IMR-90 (cell line): ENCODE data around the gene NANOS3. TPM values are rescaled to one million over a fixed set of nuclear protein-coding genes. Genes with fewer than 3 reads are reported as not detected.
A peak's percentile ranks its signal among the peaks of the same experiment; 100 is the strongest.

Experiments used
- ATAC-seq: fragments of 200-7000 bp; cut with Tn5 transposase; 2 replicates; pipeline ENCODE4 v1.9.1; 2020; ENCODE audit warnings: low read depth, mild to moderate bottlenecking, moderate library complexity
- BruUV-seq: library from RNA; stranded (reverse); fragments of 400-500 nt; replicated peaks from 2 replicates; lab custom pipeline; 2021; lab: Mats Ljungman, UMichigan
- CTCF ChIA-PET: fragments of 300-600 bp; formaldehyde crosslinking; extraction: SDS; loops from one replicate; lab custom pipeline; 2021; ENCODE audit warnings: antibody characterized with exemption; lab: Yijun Ruan, JAX
- POLR2A ChIA-PET: fragments of 300-600 bp; sonication (Branson Sonifier 250); formaldehyde crosslinking; loops from one replicate; lab custom pipeline; 2022; ENCODE audit warnings: antibody characterized with exemption; ENCODE audit not compliant: unreplicated experiment; lab: Charles Lee
- DNase-seq: peaks from one replicate; pipeline ENCODE4 v3.0.0; 2013
- H2AFZ ChIP-seq: replicated peaks from 2 replicates; pipeline ENCODE3; 2013; ENCODE audit warnings: low read length, mild to moderate bottlenecking; ENCODE audit not compliant: poor library complexity
- H2AK5ac ChIP-seq: 2 replicates; pipeline ENCODE4 v1.6.1; 2013; ENCODE audit warnings: low read depth, low read length, inconsistent platforms
- H2AK9ac ChIP-seq: replicated peaks from 2 replicates; pipeline ENCODE3; 2013; ENCODE audit warnings: mild to moderate bottlenecking, low read depth, low read length, moderate library complexity; ENCODE audit not compliant: poor library complexity
- H2BK120ac ChIP-seq: 2 replicates; pipeline ENCODE4 v1.6.1; 2013; ENCODE audit warnings: low read depth, low read length, inconsistent platforms
- H2BK15ac ChIP-seq: 3 replicates; pipeline ENCODE4 v1.6.1; 2013; ENCODE audit warnings: low read depth, low read length, inconsistent platforms
- H2BK20ac ChIP-seq: 2 replicates; pipeline ENCODE4 v1.6.1; 2013; ENCODE audit warnings: low read depth, mild to moderate bottlenecking, inconsistent platforms, low read length, moderate library complexity
- H2BK5ac ChIP-seq: 2 replicates; pipeline ENCODE4 v1.6.1; 2013; ENCODE audit warnings: mild to moderate bottlenecking, low read depth, low read length, inconsistent platforms; ENCODE audit not compliant: poor library complexity, severe bottlenecking
- H3K14ac ChIP-seq: replicated peaks from 2 replicates; pipeline ENCODE4 v1.6.1; 2013; ENCODE audit warnings: low read depth, low read length, inconsistent platforms
- H3K18ac ChIP-seq: 2 replicates; pipeline ENCODE4 v1.6.1; 2013; ENCODE audit warnings: low read depth, low read length, control low read depth
- H3K23ac ChIP-seq: 2 replicates; pipeline ENCODE4 v1.6.1; 2013; ENCODE audit warnings: low read depth, low read length, inconsistent platforms
- H3K27ac ChIP-seq: 2 replicates; pipeline ENCODE4 v1.5.1; 2013; ENCODE audit warnings: mild to moderate bottlenecking, control low read depth, low read length; ENCODE audit not compliant: insufficient read depth
- H3K27me3 ChIP-seq: 2 replicates; pipeline ENCODE4 v1.6.1; 2013; ENCODE audit warnings: low read length; ENCODE audit not compliant: control insufficient read depth, insufficient read depth
- H3K36me3 ChIP-seq: 2 replicates; pipeline ENCODE4 v1.6.1; 2013; ENCODE audit warnings: low read length, mixed read lengths; ENCODE audit not compliant: control insufficient read depth, insufficient read depth
- H3K4ac ChIP-seq: 2 replicates; pipeline ENCODE4 v1.6.1; 2013; ENCODE audit warnings: low read depth, low read length, inconsistent platforms
- H3K4me1 ChIP-seq: 2 replicates; pipeline ENCODE4 v1.6.1; 2013; ENCODE audit warnings: low read length, mixed read lengths; ENCODE audit not compliant: control insufficient read depth, insufficient read depth
- H3K4me2 ChIP-seq: 2 replicates; pipeline ENCODE4 v1.6.1; 2013; ENCODE audit warnings: low read depth, mild to moderate bottlenecking, control low read depth, low read length, moderate library complexity
- H3K4me3 ChIP-seq: 2 replicates; pipeline ENCODE4 v1.5.1; 2013; ENCODE audit warnings: low read depth, mild to moderate bottlenecking, control low read depth, low read length, moderate library complexity; ENCODE audit not compliant: insufficient read depth
- H3K56ac ChIP-seq: 2 replicates; pipeline ENCODE4 v1.6.1; 2013; ENCODE audit warnings: low read length, inconsistent platforms; ENCODE audit not compliant: insufficient read depth; ENCODE audit errors: extremely low read depth
- H3K79me1 ChIP-seq, 2 experiments: 2 replicates each; pipeline ENCODE4 v1.6.1; 2013; ENCODE audit warnings: low read length in 2 of 2, inconsistent platforms in 1 of 2, low read depth in 1 of 2
- H3K9ac ChIP-seq: 2 replicates; pipeline ENCODE4 v1.6.1; 2013; ENCODE audit warnings: low read depth, low read length, control low read depth
- H3K9me1 ChIP-seq: 2 replicates; pipeline ENCODE4 v1.6.1; 2013; ENCODE audit warnings: low read length, inconsistent platforms; ENCODE audit not compliant: insufficient read depth
- H3K9me3 ChIP-seq: 2 replicates; pipeline ENCODE4 v1.6.1; 2013; ENCODE audit warnings: low read length; ENCODE audit not compliant: control insufficient read depth, insufficient read depth
- H4K20me1 ChIP-seq: 2 replicates; pipeline ENCODE4 v1.6.1; 2013; ENCODE audit warnings: low read length, inconsistent platforms; ENCODE audit not compliant: insufficient read depth
- H4K5ac ChIP-seq: 2 replicates; pipeline ENCODE4 v1.6.1; 2013; ENCODE audit warnings: mild to moderate bottlenecking, low read depth, low read length, control low read depth
- H4K8ac ChIP-seq, 2 experiments: 2 replicates each; pipeline ENCODE4 v1.6.1; 2013; ENCODE audit warnings: low read depth in 2 of 2, low read length in 2 of 2, control low read depth in 1 of 2, inconsistent platforms in 1 of 2
- H4K91ac ChIP-seq: 2 replicates; pipeline ENCODE4 v1.6.1; 2013; ENCODE audit warnings: low read depth, low read length, inconsistent platforms; ENCODE audit not compliant: insufficient read depth
- MAZ ChIP-seq: IDR thresholded peaks from 2 replicates; pipeline ENCODE4 v1.6.1; 2012; ENCODE audit warnings: low read depth, mild to moderate bottlenecking, low read length, improper control_type of control experiment, moderate library complexity, borderline replicate concordance
- POLR2A ChIP-seq: IDR thresholded peaks from 2 replicates; pipeline ENCODE4 v1.6.1; 2012; ENCODE audit warnings: mild to moderate bottlenecking, low read depth, low read length
- USF2 ChIP-seq: fragments of 150-350 bp; IDR thresholded peaks from 2 replicates; pipeline ENCODE4 v1.6.1; 2017; ENCODE audit warnings: mild to moderate bottlenecking, antibody characterized with exemption, low read length, low read depth
- WGBS, 2 experiments: methylation state at CpG; one replicate each; pipeline versions ENCODE4 v1.1.5 to v1.1.7; 2013; ENCODE audit warnings: missing lambda C conversion rate in 2 of 2; ENCODE audit not compliant: insufficient read length in 1 of 2; ENCODE audit errors: extremely low coverage in 2 of 2; 5-methylcytosine and 5-hydroxymethylcytosine counted together
- dilution Hi-C: fragments of 300-500 bp; cut with HindIII; formaldehyde crosslinking; loops from one replicate; pipeline ENCODE4 v1.14.3; 2018; ENCODE audit warnings: low sequenced_read_pairs; ENCODE audit not compliant: unreplicated experiment
- in situ Hi-C: fragments of 300-500 bp; cut with MboI; formaldehyde crosslinking; loops from 3 replicates; pipeline ENCODE4 v1.14.3; 2019; ENCODE audit warnings: low sequenced_read_pairs, inconsistent platforms, mixed read lengths
- intact Hi-C: fragments of 100-400 bp; cut with micrococcal nuclease; formaldehyde crosslinking; loops from 2 replicates; pipeline ENCODE4 v1.10.0; 2022
- polyA plus RNA-seq, 3 experiments: library from polyadenylated mRNA; depleted of rRNA; stranded (reverse); fragments of >200 nt; gene quantifications; 2 replicates each; pipeline ENCODE4 v1.2.3, GENCODE V29; 2012; ENCODE audit warnings: low replicate concordance in 1 of 3
- total RNA-seq: library from RNA; depleted of rRNA; stranded (reverse); fragments of >200 nt; gene quantifications from 2 replicates; pipeline ENCODE4 v1.2.3, GENCODE V29; 2012

NANOS3 gene
- total and polyA plus RNA-seq, 2 of the 4 experiments (the other 2 are of a cell fraction): 0.63 TPM; not detected in 1

- Histone ChIP-seq H3K9me1 (no peaks in the 10 kb centered on the region; the same call in none of the 2 replicates), H2BK20ac (no peak within 1 kb of the TSS), H3K9ac (peak within 1 kb of the TSS; percentile 96), H3K4ac (peak within 1 kb of the TSS; percentile 74), H2AFZ (peak within 1 kb of the TSS; percentile 100), H3K18ac (peak within 1 kb of the TSS; percentile 40; the same call in 1 of the 2 replicates), H3K14ac (peak within 1 kb of the TSS; percentile 82), H4K8ac (peak within 1 kb of the TSS; percentile 53 to 96), H4K91ac (peak within 1 kb of the TSS; percentile 51; the same call in 1 of the 2 replicates), H4K5ac (peak within 1 kb of the TSS; percentile 82), H2BK15ac (no peak within 1 kb of the TSS), H3K4me3 (peak within 1 kb of the TSS; percentile 97), H3K27me3 (no peaks in the 10 kb centered on the region), H2AK9ac (peak within 1 kb of the TSS; percentile 74), H2BK5ac (peak within 1 kb of the TSS; percentile 34), H3K79me1 (peaks cover 6 to 8% of the 10 kb centered on the region in 2 experiments), H3K27ac (peak within 1 kb of the TSS; percentile 79), H2AK5ac (peak within 1 kb of the TSS; percentile 64), H3K9me3 (no peaks in the 10 kb centered on the region), H2BK120ac (no peak within 1 kb of the TSS), H4K20me1 (no peaks in the 10 kb centered on the region), H3K4me1 (no peaks in the 10 kb centered on the region; the same call in 1 of the 2 replicates), H3K36me3 (peaks cover 7% of the 10 kb centered on the region), H3K4me2 (peak within 1 kb of the TSS; percentile 97), H3K23ac (peak within 1 kb of the TSS; percentile 70), H3K56ac (peak within 1 kb of the TSS; percentile 46)
- DNase-seq: peak; percentile 75
- intact Hi-C loops: no loop called here
- dilution Hi-C loops: no loop called here
- POLR2A ChIA-PET: no interaction called here
- peak; percentile 100 for ATAC-seq
- TF ChIP-seq USF2: no peak
- peak; percentile 50; the same call in 1 of the 2 replicates for TF ChIP-seq MAZ
- TF ChIP-seq POLR2A: no peak
- in situ Hi-C loops: no loop called here
- BruUV-seq: no TSS peak
- 6% methylated on average over 61 of the region's 86 CpGs; no CpG with 5 or more reads in 1 of the 2 experiments for WGBS, 2 experiments
- CTCF ChIA-PET: no interaction called here
These were observed 28.9 kb downstream of the NANOS3 start, which contains the start of the genes BRME1 and CC2D1A for GRCh38 chr19:13905634-13906520. BRME1 (minus strand) TSS chr19:13906117; CDS start chr19:13904892, 1,225 bp downstream. CC2D1A (plus strand) TSS chr19:13906201; CDS start chr19:13906442, 241 bp downstream.
